B cell (primary cell): Measurements from ENCODE around the gene ACOD1. TPM values are rescaled to one million over a fixed set of nuclear protein-coding genes. Genes with fewer than 3 reads are reported as not detected.

ENCODE experiments used
- ATAC-seq: fragments of 200-7000 bp; cut with Tn5 transposase; one replicate; pipeline ENCODE4 v1.10.0; 2021; ENCODE audit warnings: low read depth, mild to moderate bottlenecking, moderate number of reproducible peaks, moderate library complexity
- CTCF ChIA-PET: fragments of 350-600 bp; sonication (Branson Sonifier 250); formaldehyde crosslinking; loops from one replicate; lab custom pipeline; 2021; ENCODE audit warnings: antibody characterized with exemption, inconsistent platforms; lab: Charles Lee
- POLR2A ChIA-PET: fragments of 350-600 bp; sonication (Branson Sonifier 250); formaldehyde crosslinking; loops from one replicate; lab custom pipeline; 2021; ENCODE audit warnings: antibody characterized with exemption; lab: Charles Lee
- DNase-seq: peaks from one replicate; pipeline ENCODE4 v3.0.0; 2013
- H2AFZ ChIP-seq: 2 replicates; pipeline ENCODE4 v1.6.1; 2012; ENCODE audit warnings: mild to moderate bottlenecking, low read depth, low read length; ENCODE audit not compliant: insufficient read depth, poor library complexity, severe bottlenecking
- H3K27ac ChIP-seq, 2 donors: 1 replicate in 1 of 2; 2 replicates in 1 of 2; pipeline ENCODE4 v1.5.1; 2012 to 2013; ENCODE audit warnings: low read length in 2 of 2, mild to moderate bottlenecking in 2 of 2, moderate library complexity in 1 of 2
- H3K27me3 ChIP-seq, 4 experiments: fragments of 200-600 bp in 1 of 4; sonication (generic) in 1 of 4; replicated peaks in 1 of 4; 1 replicate in 2 of 4; 2 replicates in 2 of 4; pipeline versions ENCODE4 v1.6.1 to v1.7.0; 2013 to 2016; ENCODE audit warnings: low read length in 3 of 4, mild to moderate bottlenecking in 2 of 4, mixed read lengths in 1 of 4, moderate library complexity in 1 of 4; ENCODE audit not compliant: insufficient read depth in 4 of 4, control insufficient read depth in 3 of 4; ENCODE audit errors: control extremely low read depth in 1 of 4
- H3K36me3 ChIP-seq, 2 experiments: replicated peaks in 1 of 2; 1 replicate in 1 of 2; 2 replicates in 1 of 2; pipeline versions ENCODE4 v1.6.1 to v1.7.1; 2013; ENCODE audit warnings: low read length in 1 of 2; ENCODE audit not compliant: insufficient read depth in 2 of 2, control insufficient read depth in 1 of 2; ENCODE audit errors: control extremely low read depth in 1 of 2, extremely low read depth in 1 of 2
- H3K4me1 ChIP-seq, 2 donors: fragments of 200-600 bp in 1 of 2; sonication (generic) in 1 of 2; 1 replicate in 1 of 2; 2 replicates in 1 of 2; pipeline versions ENCODE4 v1.5.1 to v1.6.1; 2013 to 2017; ENCODE audit warnings: low read length in 2 of 2; ENCODE audit not compliant: control insufficient read depth in 2 of 2, insufficient read depth in 2 of 2
- H3K4me2 ChIP-seq: replicated peaks from 2 replicates; pipeline ENCODE3; 2012; ENCODE audit warnings: mild to moderate bottlenecking, low read depth, low read length; ENCODE audit not compliant: poor library complexity, severe bottlenecking
- H3K4me3 ChIP-seq, 5 experiments: fragments of 200-600 bp in 1 of 5; sonication (generic) in 1 of 5; 1 replicate in 3 of 5; 2 replicates in 2 of 5; pipeline versions ENCODE4 v1.5.1 to v1.7.0; 2011 to 2016; ENCODE audit warnings: low read length in 4 of 5, mild to moderate bottlenecking in 4 of 5, low read depth in 2 of 5, control low read depth in 1 of 5, moderate library complexity in 1 of 5; ENCODE audit not compliant: insufficient read depth in 1 of 5; ENCODE audit errors: control extremely low read depth in 1 of 5, extremely low read depth in 1 of 5
- H3K79me2 ChIP-seq: fragments of 200-600 bp; sonication (generic); one replicate; pipeline ENCODE4 v1.6.0; 2016; ENCODE audit warnings: low read length; ENCODE audit not compliant: control insufficient read depth, insufficient read depth
- H3K9ac ChIP-seq: fragments of 200-600 bp; sonication (generic); 2 replicates; pipeline ENCODE4 v1.6.1; 2017; ENCODE audit warnings: mild to moderate bottlenecking, low read length, moderate library complexity
- H3K9me3 ChIP-seq, 3 donors: one replicate each; pipeline versions ENCODE4 v1.6.1 to v1.7.1; 2013; ENCODE audit warnings: low read length in 2 of 3; ENCODE audit not compliant: control insufficient read depth in 2 of 3, insufficient read depth in 1 of 3; ENCODE audit errors: control extremely low read depth in 1 of 3
- H4K20me1 ChIP-seq: 2 replicates; pipeline ENCODE4 v1.6.0; 2012; ENCODE audit warnings: mild to moderate bottlenecking, low read length; ENCODE audit not compliant: insufficient read depth, control insufficient read depth, poor library complexity, severe bottlenecking
- H3K27ac Mint-ChIP-seq: one replicate; pipeline ENCODE4 v1.8.0; 2021; ENCODE audit warnings: mixed read lengths
- H3K27me3 Mint-ChIP-seq: one replicate; pipeline ENCODE4 v1.8.0; 2021; ENCODE audit warnings: mixed read lengths
- H3K4me1 Mint-ChIP-seq: one replicate; pipeline ENCODE4 v1.8.0; 2021; ENCODE audit warnings: mixed read lengths
- H3K4me3 Mint-ChIP-seq: one replicate; pipeline ENCODE4 v1.8.0; 2021; ENCODE audit warnings: mixed read lengths
- H3K9me3 Mint-ChIP-seq: one replicate; pipeline ENCODE4 v1.8.0; 2022; ENCODE audit warnings: mixed read lengths; ENCODE audit not compliant: insufficient read depth
- CTCF ChIP-seq: fragments of 200-600 bp; IDR thresholded peaks from one replicate; pipeline ENCODE4 v1.8.0; 2022; ENCODE audit warnings: antibody characterized with exemption, mild to moderate bottlenecking
- EZH2 ChIP-seq: IDR thresholded peaks from 2 replicates; pipeline ENCODE4 v1.6.1; 2012; ENCODE audit warnings: borderline replicate concordance, low read depth, mild to moderate bottlenecking, moderate library complexity, low read length; ENCODE audit not compliant: insufficient read depth, poor library complexity, severe bottlenecking
- WGBS: methylation state at CpG from one replicate; pipeline ENCODE4 v1.1.5; 2013; ENCODE audit warnings: missing lambda C conversion rate; ENCODE audit not compliant: insufficient coverage; 5-methylcytosine and 5-hydroxymethylcytosine counted together
- intact Hi-C: fragments of 100-400 bp; cut with micrococcal nuclease; formaldehyde crosslinking; loops from one replicate; pipeline ENCODE4 v1.10.0; 2022
- polyA plus RNA-seq: library from polyadenylated mRNA; depleted of rRNA; stranded (reverse); fragments of >200 nt; gene quantifications from 2 replicates; pipeline ENCODE4 v1.2.3, GENCODE V29; 2012
- total RNA-seq, 2 donors: library from RNA; stranded (reverse); fragments of 120-200 nt in 1 of 2; gene quantifications; 1 replicate in 1 of 2; 2 replicates in 1 of 2; pipeline versions ENCODE4 v1.2.3 to v1.2.4, GENCODE V29; 2013 to 2022

ACOD1 gene
- total and polyA plus RNA-seq, 2 donors (not counting 1 experiment from before 2014, with no cell fraction given) = not detected

- Histone ChIP-seq H3K9ac (no peak overlapping the region), H3K4me2 (no peak overlapping the region), H3K79me2 (no peaks in the 10 kb centered on the region), H3K4me3 (no peak overlapping the region), H3K4me1 (no peaks in the 10 kb centered on the region), H3K27ac (no peak overlapping the region), H4K20me1 (no peaks in the 10 kb centered on the region), H3K9me3 (no peaks in the 10 kb centered on the region), H2AFZ (no peak overlapping the region), H3K36me3 (no peaks in the 10 kb centered on the region), H3K27me3 (peaks cover 0 to 9% (median 0%) of the 10 kb centered on the region in 4 experiments)
- no CpG with 5 or more reads among the region's 3 CpGs for WGBS
- ChIA-PET CTCF (interaction anchor here (3.0 kb wide), 1 partner anchor 9 kb away, joined by 18 read pairs; no protein-coding TSS in a partner anchor), POLR2A (no interaction called here)
- DNase-seq (no peak), ATAC-seq (no peak)
- Mint-ChIP-seq H3K9me3 (no peaks in the 10 kb centered on the region), H3K4me3 (no peak overlapping the region), H3K27ac (no peak overlapping the region), H3K27me3 (peaks cover 41% of the 10 kb centered on the region), H3K4me1 (no peaks in the 10 kb centered on the region)
- intact Hi-C loops = no loop called here
- TF ChIP-seq EZH2 = no peak
- TF ChIP-seq CTCF = no peak
Measured at GRCh38 chr13:76971215-76971614, 22.9 kb downstream of the ACOD1 start.

- H3K9ac ChIP-seq = no peak overlapping the region
- no peak overlapping the region for H3K4me3 Mint-ChIP-seq
Measured at GRCh38 chr13:76971851-76972829, 23.8 kb downstream of the ACOD1 start.

More at GRCh38 chr13:76971851-76972829, 23.8 kb downstream of the ACOD1 start:
- H3K4me1 ChIP-seq = no peaks in the 10 kb centered on the region
- H3K4me2 ChIP-seq = no peak overlapping the region
- DNase-seq = no peak
- peak overlapping the region; percentile 54 for H2AFZ ChIP-seq
- ChIA-PET POLR2A (no interaction called here), CTCF (interaction anchor here (0.7 to 3.0 kb wide), 3 partner anchors 8 to 10 kb away, joined by 3 to 18 read pairs (median 4); no protein-coding TSS in a partner anchor)
- no peaks in the 10 kb centered on the region for H3K79me2 ChIP-seq
- 39% methylated on average over 12 of the region's 19 CpGs for WGBS
- H4K20me1 ChIP-seq = no peaks in the 10 kb centered on the region
- H3K9me3 Mint-ChIP-seq = no peaks in the 10 kb centered on the region
- no peak for ATAC-seq
- TF ChIP-seq CTCF (no peak), EZH2 (no peak)
- H3K27me3 ChIP-seq = peaks cover 0 to 14% (median 0%) of the 10 kb centered on the region in 4 experiments
- H3K27ac ChIP-seq = no peak overlapping the region
- H3K9me3 ChIP-seq = no peaks in the 10 kb centered on the region
- no peak overlapping the region for H3K4me3 ChIP-seq
- H3K36me3 ChIP-seq = no peaks in the 10 kb centered on the region
- intact Hi-C loops = no loop called here
- H3K27me3 Mint-ChIP-seq = peaks cover 46% of the 10 kb centered on the region
- no peak overlapping the region for H3K27ac Mint-ChIP-seq
- H3K4me1 Mint-ChIP-seq = no peaks in the 10 kb centered on the region
